ENCODE data around the gene EFNB2. TPM values are rescaled to one million over a fixed set of nuclear protein-coding genes. Genes with fewer than 3 reads are reported as not detected.

EFNB2 gene
- polyA plus RNA-seq, 3 donors: not detected

DNA sequence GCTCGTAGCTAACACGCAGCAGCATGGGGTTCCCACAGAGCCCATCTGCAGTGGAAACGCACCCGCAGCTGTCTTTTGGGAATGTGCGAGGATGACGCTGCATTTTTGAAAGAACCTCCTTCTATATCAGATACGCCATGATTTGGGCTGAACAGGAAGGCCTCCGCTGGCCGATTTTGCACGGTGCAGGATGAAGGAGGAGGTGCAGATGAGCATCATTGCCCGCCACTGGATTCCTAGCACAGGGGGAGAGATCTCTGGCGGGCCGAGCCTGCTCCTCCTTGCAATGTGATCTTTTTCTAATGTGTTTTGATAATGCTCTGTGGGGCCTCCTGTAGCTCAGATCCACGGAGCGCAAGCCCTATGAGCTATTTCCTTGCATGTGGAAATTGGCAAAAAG lies 55.5 kb downstream of the EFNB2 start:
- H3K36me3 ChIP-seq (replicated peaks in 1 of 2; ENCODE audit: control insufficient read depth in 1 of 2, insufficient read depth in 2 of 2, low read length in 2 of 2): no peaks in the 10 kb centered on the region
- Mint-ChIP-seq H3K4me3 (no peak overlapping the region), H3K27me3 (ENCODE audit: low read depth in 3 of 3) (peaks cover 4 to 15% (median 7%) of the 10 kb centered on the region in 3 donors), H3K27ac (no peak overlapping the region), H3K9me3 (peaks cover 0 to 5% (median 3%) of the 10 kb centered on the region in 7 donors), H3K36me3 (no peaks in the 10 kb centered on the region), H3K4me1 (peaks cover 2% of the 10 kb centered on the region)
- no peak overlapping the region for H3K4me3 ChIP-seq (replicated peaks in 1 of 3; ENCODE audit: low read depth in 2 of 3, low read length in 3 of 3)
- no peak overlapping the region for H3K27ac ChIP-seq (ENCODE audit: low read depth in 1 of 2, low read length in 2 of 2)
- no peak overlapping the region for H2AFZ ChIP-seq (ENCODE audit: insufficient read depth, low read depth, low read length, poor library complexity, severe bottlenecking)
- DNase-seq: no peak
- no peaks in the 10 kb centered on the region for H3K79me2 ChIP-seq (ENCODE audit: insufficient read depth, low read length)
- H3K4me1 ChIP-seq (ENCODE audit: control insufficient read depth in 1 of 2, insufficient read depth in 2 of 2, low read length in 2 of 2): no peaks in the 10 kb centered on the region
- H3K9ac ChIP-seq (ENCODE audit: insufficient read depth, low read length, poor library complexity, severe bottlenecking): no peak overlapping the region
- 93% methylated on average over 3 of the region's 15 CpGs for WGBS (ENCODE audit: insufficient coverage)
- no peaks in the 10 kb centered on the region for H4K20me1 ChIP-seq (ENCODE audit: insufficient read depth, low read length)
- intact Hi-C loops (cut with micrococcal nuclease): no loop called here
- peaks cover 3 to 5% of the 10 kb centered on the region in 2 donors for H3K27me3 ChIP-seq (ENCODE audit: control insufficient read depth in 2 of 2, insufficient read depth in 2 of 2, low read length in 2 of 2)
- no peaks in the 10 kb centered on the region for H3K9me3 ChIP-seq (replicated peaks in 1 of 2; ENCODE audit: control insufficient read depth in 1 of 2, insufficient read depth in 1 of 2, low read length in 2 of 2)
- TF ChIP-seq, protein P1, sequence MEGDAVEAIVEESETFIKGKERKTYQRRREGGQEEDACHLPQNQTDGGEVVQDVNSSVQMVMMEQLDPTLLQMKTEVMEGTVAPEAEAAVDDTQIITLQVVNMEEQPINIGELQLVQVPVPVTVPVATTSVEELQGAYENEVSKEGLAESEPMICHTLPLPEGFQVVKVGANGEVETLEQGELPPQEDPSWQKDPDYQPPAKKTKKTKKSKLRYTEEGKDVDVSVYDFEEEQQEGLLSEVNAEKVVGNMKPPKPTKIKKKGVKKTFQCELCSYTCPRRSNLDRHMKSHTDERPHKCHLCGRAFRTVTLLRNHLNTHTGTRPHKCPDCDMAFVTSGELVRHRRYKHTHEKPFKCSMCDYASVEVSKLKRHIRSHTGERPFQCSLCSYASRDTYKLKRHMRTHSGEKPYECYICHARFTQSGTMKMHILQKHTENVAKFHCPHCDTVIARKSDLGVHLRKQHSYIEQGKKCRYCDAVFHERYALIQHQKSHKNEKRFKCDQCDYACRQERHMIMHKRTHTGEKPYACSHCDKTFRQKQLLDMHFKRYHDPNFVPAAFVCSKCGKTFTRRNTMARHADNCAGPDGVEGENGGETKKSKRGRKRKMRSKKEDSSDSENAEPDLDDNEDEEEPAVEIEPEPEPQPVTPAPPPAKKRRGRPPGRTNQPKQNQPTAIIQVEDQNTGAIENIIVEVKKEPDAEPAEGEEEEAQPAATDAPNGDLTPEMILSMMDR (IDR thresholded peaks at IDR 0.05): no peak
- H3K4me2 ChIP-seq (replicated peaks; ENCODE audit: extremely low read depth, low read length, poor library complexity, severe bottlenecking): no peak overlapping the region

GRCh38 chr13:106478116-106478515 lies 57.3 kb downstream of the EFNB2 start:
- Mint-ChIP-seq H3K36me3 (no peaks in the 10 kb centered on the region), H3K27me3 (ENCODE audit: low read depth in 3 of 3) (peaks cover 2 to 8% (median 2%) of the 10 kb centered on the region in 3 donors), H3K4me3 (no peak overlapping the region), H3K9me3 (peaks cover 0 to 5% (median 3%) of the 10 kb centered on the region in 7 donors), H3K4me1 (no peaks in the 10 kb centered on the region), H3K27ac (peak overlapping the region in 1 of 7 donors; percentile 26)
- no peak overlapping the region for H3K27ac ChIP-seq (ENCODE audit: low read depth in 1 of 2, low read length in 2 of 2)
- no peaks in the 10 kb centered on the region for H3K36me3 ChIP-seq (replicated peaks in 1 of 2; ENCODE audit: control insufficient read depth in 1 of 2, insufficient read depth in 2 of 2, low read length in 2 of 2)
- no peak for DNase-seq
- no peak overlapping the region for H2AFZ ChIP-seq (ENCODE audit: insufficient read depth, low read depth, low read length, poor library complexity, severe bottlenecking)
- no peaks in the 10 kb centered on the region for H4K20me1 ChIP-seq (ENCODE audit: insufficient read depth, low read length)
- H3K4me2 ChIP-seq (replicated peaks; ENCODE audit: extremely low read depth, low read length, poor library complexity, severe bottlenecking): no peak overlapping the region
- no peak overlapping the region for H3K9ac ChIP-seq (ENCODE audit: insufficient read depth, low read length, poor library complexity, severe bottlenecking)
- no peaks in the 10 kb centered on the region for H3K4me1 ChIP-seq (ENCODE audit: control insufficient read depth in 1 of 2, insufficient read depth in 2 of 2, low read length in 2 of 2)
- WGBS (ENCODE audit: insufficient coverage): 100% methylated on average over 2 of the region's 7 CpGs
- H3K27me3 ChIP-seq (ENCODE audit: control insufficient read depth in 2 of 2, insufficient read depth in 2 of 2, low read length in 2 of 2): no peaks in the 10 kb centered on the region
- no peaks in the 10 kb centered on the region for H3K9me3 ChIP-seq (replicated peaks in 1 of 2; ENCODE audit: control insufficient read depth in 1 of 2, insufficient read depth in 1 of 2, low read length in 2 of 2)
- H3K79me2 ChIP-seq (ENCODE audit: insufficient read depth, low read length): no peaks in the 10 kb centered on the region
- TF ChIP-seq, protein P1 (IDR thresholded peaks at IDR 0.05): no peak
- intact Hi-C loops (cut with micrococcal nuclease): no loop called here
- H3K4me3 ChIP-seq (replicated peaks in 1 of 3; ENCODE audit: low read depth in 2 of 3, low read length in 3 of 3): no peak overlapping the region

Data from CD14-positive monocyte (primary cell).